HG03432 (cell line): Measurements from ENCODE around the gene TRIM23.

Experiments
- ATAC-seq: cut with Tn5 transposase; IDR thresholded peaks from one replicate; pipeline ENCODE4 v1.9.1; 2021; ENCODE audit warnings: mild to moderate bottlenecking, moderate library complexity; ENCODE audit not compliant: unreplicated experiment

The TRIM23 gene

GRCh38 chr5:65566505-65566904, 57.6 kb downstream of the TRIM23 start:
- no peak for ATAC-seq

GRCh38 chr5:65563777-65564176, 60.4 kb downstream of the TRIM23 start:
- ATAC-seq = no peak

GRCh38 chr5:65562731-65563701, 61.1 kb downstream of the TRIM23 start, which contains the start of the genes CENPK and PPWD1:
CENPK (minus strand) TSS chr5:65563168; CDS start chr5:65554907, 8,261 bp downstream.
PPWD1 (plus strand) TSS chr5:65563296; CDS start chr5:65563311, 15 bp downstream.
- peak; percentile 100 for ATAC-seq

GRCh38 chr5:65556718-65557117, 67.4 kb downstream of the TRIM23 start:
- no peak for ATAC-seq

- ATAC-seq = no peak
These were observed 68.0 kb downstream of the TRIM23 start for GRCh38 chr5:65556181-65556580.

- ATAC-seq = no peak
These were observed 68.8 kb downstream of the TRIM23 start for GRCh38 chr5:65555287-65555686.

- no peak for ATAC-seq
These were observed 70.2 kb downstream of the TRIM23 start for GRCh38 chr5:65553941-65554340.

- no peak for ATAC-seq
These were observed 75.9 kb downstream of the TRIM23 start for GRCh38 chr5:65548281-65548680.

- ATAC-seq = no peak
These were observed 78.0 kb downstream of the TRIM23 start for GRCh38 chr5:65546141-65546540.

- ATAC-seq = no peak
These were observed 79.7 kb downstream of the TRIM23 start for GRCh38 chr5:65544473-65544872.

GRCh38 chr5:65539827-65540226, 84.3 kb downstream of the TRIM23 start:
- ATAC-seq = no peak
